ENCODE measurements around the gene VKORC1L1.
"Not testable (repeated sequence)": the region's sequence is repeated elsewhere in the genome, so short reads cannot be mapped to it uniquely, and the experiment has no call there.

VKORC1L1 gene

DNA sequence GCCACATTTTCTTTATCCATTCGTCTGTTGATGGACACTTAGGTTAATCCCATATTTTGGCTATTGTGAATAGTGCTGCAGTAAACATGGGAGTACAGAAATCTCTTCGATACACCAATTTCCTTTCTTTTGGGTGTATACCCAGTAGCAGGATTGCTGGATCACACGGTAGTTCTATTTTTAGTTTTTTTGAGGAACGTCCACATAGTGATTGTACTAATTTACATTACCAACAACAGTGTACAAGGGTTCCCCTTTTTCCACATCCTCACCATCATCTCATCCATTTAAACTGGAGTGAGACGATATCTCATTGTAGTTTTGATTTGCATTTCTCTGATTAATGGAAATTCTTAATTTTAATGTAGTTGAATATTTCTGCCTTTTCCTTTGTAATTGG lies 19.3 kb downstream of the VKORC1L1 start:
- no peak overlapping the region for H3K9ac ChIP-seq (ENCODE audit: low read length)
- TF ChIP-seq EZH2phosphoT487 (IDR thresholded peaks at IDR 0.05; ENCODE audit: low read length) (no peak), EZH2 (optimal IDR thresholded peaks at IDR 0.05; ENCODE audit: low read depth, low read length) (no peak)
- TF ChIP-seq, protein P1, sequence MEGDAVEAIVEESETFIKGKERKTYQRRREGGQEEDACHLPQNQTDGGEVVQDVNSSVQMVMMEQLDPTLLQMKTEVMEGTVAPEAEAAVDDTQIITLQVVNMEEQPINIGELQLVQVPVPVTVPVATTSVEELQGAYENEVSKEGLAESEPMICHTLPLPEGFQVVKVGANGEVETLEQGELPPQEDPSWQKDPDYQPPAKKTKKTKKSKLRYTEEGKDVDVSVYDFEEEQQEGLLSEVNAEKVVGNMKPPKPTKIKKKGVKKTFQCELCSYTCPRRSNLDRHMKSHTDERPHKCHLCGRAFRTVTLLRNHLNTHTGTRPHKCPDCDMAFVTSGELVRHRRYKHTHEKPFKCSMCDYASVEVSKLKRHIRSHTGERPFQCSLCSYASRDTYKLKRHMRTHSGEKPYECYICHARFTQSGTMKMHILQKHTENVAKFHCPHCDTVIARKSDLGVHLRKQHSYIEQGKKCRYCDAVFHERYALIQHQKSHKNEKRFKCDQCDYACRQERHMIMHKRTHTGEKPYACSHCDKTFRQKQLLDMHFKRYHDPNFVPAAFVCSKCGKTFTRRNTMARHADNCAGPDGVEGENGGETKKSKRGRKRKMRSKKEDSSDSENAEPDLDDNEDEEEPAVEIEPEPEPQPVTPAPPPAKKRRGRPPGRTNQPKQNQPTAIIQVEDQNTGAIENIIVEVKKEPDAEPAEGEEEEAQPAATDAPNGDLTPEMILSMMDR (IDR thresholded peaks at IDR 0.05; ENCODE audit: low read length), result no peak
- H3K9me2 ChIP-seq (replicated peaks; ENCODE audit: insufficient read depth, low read length), result no peaks in the 10 kb centered on the region
- H3K36me3 ChIP-seq (replicated peaks; ENCODE audit: insufficient read depth, low read length), result no peaks in the 10 kb centered on the region
- DNase-seq, result no peak
- no peaks in the 10 kb centered on the region for H3F3A ChIP-seq (ENCODE audit: insufficient read depth, low read length)
- no peak overlapping the region for H3K4me2 ChIP-seq (ENCODE audit: low read depth, low read length)
- no peak overlapping the region for H2AFZ ChIP-seq (ENCODE audit: low read length)
- no peak overlapping the region for H3K4me3 ChIP-seq (ENCODE audit: low read length)
- no peak overlapping the region for H3K27ac ChIP-seq (ENCODE audit: low read length)
- H3K4me1 ChIP-seq (ENCODE audit: low read length), result no peaks in the 10 kb centered on the region
- no peaks in the 10 kb centered on the region for H3K9me3 ChIP-seq (replicated peaks; ENCODE audit: insufficient read depth, low read length)
- no peaks in the 10 kb centered on the region for H3K27me3 ChIP-seq (replicated peaks; ENCODE audit: insufficient read depth, low read length)
- no peaks in the 10 kb centered on the region for H4K20me1 ChIP-seq (ENCODE audit: insufficient read depth, low read length)
- peaks cover 59% of the 10 kb centered on the region for H3K79me2 ChIP-seq (ENCODE audit: low read length)

DNA sequence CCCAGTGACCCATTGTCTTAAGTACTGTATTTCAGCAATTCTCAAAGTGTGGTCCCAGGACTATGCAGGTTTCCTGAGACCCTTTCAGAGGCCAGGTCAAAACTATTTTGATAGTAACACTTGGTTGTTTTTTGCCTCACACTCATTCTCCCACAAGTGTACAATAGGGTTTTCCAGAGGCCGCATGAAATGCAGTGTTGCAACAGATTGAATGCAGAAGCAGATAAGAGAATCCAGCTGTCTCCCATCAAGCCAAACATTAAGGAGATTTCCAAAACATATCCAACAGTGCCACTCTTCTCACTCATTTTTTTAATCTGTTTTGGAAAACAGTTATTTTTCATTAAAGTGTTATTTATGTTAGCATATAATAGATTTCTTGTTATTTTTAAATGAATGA lies 20.0 kb downstream of the VKORC1L1 start:
- H3K36me3 ChIP-seq (replicated peaks; ENCODE audit: insufficient read depth, low read length), result no peaks in the 10 kb centered on the region
- no peak overlapping the region for H3K4me3 ChIP-seq (ENCODE audit: low read length)
- peaks cover 53% of the 10 kb centered on the region for H3K79me2 ChIP-seq (ENCODE audit: low read length)
- H3K27me3 ChIP-seq (replicated peaks; ENCODE audit: insufficient read depth, low read length), result no peaks in the 10 kb centered on the region
- no peaks in the 10 kb centered on the region for H3K4me1 ChIP-seq (ENCODE audit: low read length)
- no peak overlapping the region for H3K4me2 ChIP-seq (ENCODE audit: low read depth, low read length)
- no peaks in the 10 kb centered on the region for H4K20me1 ChIP-seq (ENCODE audit: insufficient read depth, low read length)
- no peak overlapping the region for H2AFZ ChIP-seq (ENCODE audit: low read length)
- H3F3A ChIP-seq (ENCODE audit: insufficient read depth, low read length), result no peaks in the 10 kb centered on the region
- H3K27ac ChIP-seq (ENCODE audit: low read length), result no peak overlapping the region
- no peaks in the 10 kb centered on the region for H3K9me3 ChIP-seq (replicated peaks; ENCODE audit: insufficient read depth, low read length)
- TF ChIP-seq, protein P1 (IDR thresholded peaks at IDR 0.05; ENCODE audit: low read length), result no peak
- TF ChIP-seq EZH2phosphoT487 (IDR thresholded peaks at IDR 0.05; ENCODE audit: low read length) (no peak), EZH2 (optimal IDR thresholded peaks at IDR 0.05; ENCODE audit: low read depth, low read length) (no peak)
- H3K9me2 ChIP-seq (replicated peaks; ENCODE audit: insufficient read depth, low read length), result no peaks in the 10 kb centered on the region
- H3K9ac ChIP-seq (ENCODE audit: low read length), result no peak overlapping the region
- no peak for DNase-seq

DNA sequence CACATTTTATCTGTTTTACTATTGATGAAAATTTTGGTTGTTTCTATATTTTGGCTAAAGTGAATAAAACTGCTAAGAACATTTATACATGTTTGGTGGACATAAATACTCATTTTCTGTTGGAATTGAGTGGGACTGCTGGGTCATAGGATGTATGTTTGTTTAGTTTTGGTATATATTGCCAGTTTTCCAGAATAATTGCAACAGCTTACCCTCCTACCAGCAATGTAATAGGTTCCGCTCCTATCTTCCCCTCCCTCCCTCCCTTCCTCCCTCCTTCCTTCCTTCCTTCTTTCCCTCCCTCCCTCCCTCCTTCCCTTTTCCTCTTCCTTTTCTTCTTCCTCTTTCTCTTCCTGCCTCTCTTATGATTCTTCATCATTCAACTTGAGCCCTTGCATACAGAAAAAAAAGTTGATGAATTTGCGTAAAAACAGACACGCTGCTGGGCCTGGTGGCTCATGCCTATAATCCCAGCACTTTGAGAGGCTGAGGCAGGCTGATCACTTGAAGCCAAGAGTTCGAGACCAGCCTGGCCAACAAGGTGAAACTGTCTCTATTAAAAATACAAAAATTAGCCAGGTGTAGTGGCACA lies 23.5 kb downstream of the VKORC1L1 start:
- no peaks in the 10 kb centered on the region for H3K36me3 ChIP-seq (replicated peaks; ENCODE audit: insufficient read depth, low read length)
- peaks cover 61% of the 10 kb centered on the region for H3K79me2 ChIP-seq (ENCODE audit: low read length)
- H3F3A ChIP-seq (ENCODE audit: insufficient read depth, low read length), result no peaks in the 10 kb centered on the region
- no peaks in the 10 kb centered on the region for H3K27me3 ChIP-seq (replicated peaks; ENCODE audit: insufficient read depth, low read length)
- H3K9me2 ChIP-seq (replicated peaks; ENCODE audit: insufficient read depth, low read length), result no peaks in the 10 kb centered on the region
- H3K4me1 ChIP-seq (ENCODE audit: low read length), result no peaks in the 10 kb centered on the region
- no peaks in the 10 kb centered on the region for H4K20me1 ChIP-seq (ENCODE audit: insufficient read depth, low read length)
- TF ChIP-seq EZH2 (optimal IDR thresholded peaks at IDR 0.05; ENCODE audit: low read depth, low read length), result no peak
- no peak for TF ChIP-seq EZH2phosphoT487 (IDR thresholded peaks at IDR 0.05; ENCODE audit: low read length)
- TF ChIP-seq, protein P1 (IDR thresholded peaks at IDR 0.05; ENCODE audit: low read length), result no peak
- H2AFZ ChIP-seq (ENCODE audit: low read length), result no peak overlapping the region
- no peaks in the 10 kb centered on the region for H3K9me3 ChIP-seq (replicated peaks; ENCODE audit: insufficient read depth, low read length)
- no peak for DNase-seq
- no peak overlapping the region for H3K27ac ChIP-seq (ENCODE audit: low read length)
- no peak overlapping the region for H3K9ac ChIP-seq (ENCODE audit: low read length)
- no peak overlapping the region for H3K4me2 ChIP-seq (ENCODE audit: low read depth, low read length)
- no peak overlapping the region for H3K4me3 ChIP-seq (ENCODE audit: low read length)

DNA sequence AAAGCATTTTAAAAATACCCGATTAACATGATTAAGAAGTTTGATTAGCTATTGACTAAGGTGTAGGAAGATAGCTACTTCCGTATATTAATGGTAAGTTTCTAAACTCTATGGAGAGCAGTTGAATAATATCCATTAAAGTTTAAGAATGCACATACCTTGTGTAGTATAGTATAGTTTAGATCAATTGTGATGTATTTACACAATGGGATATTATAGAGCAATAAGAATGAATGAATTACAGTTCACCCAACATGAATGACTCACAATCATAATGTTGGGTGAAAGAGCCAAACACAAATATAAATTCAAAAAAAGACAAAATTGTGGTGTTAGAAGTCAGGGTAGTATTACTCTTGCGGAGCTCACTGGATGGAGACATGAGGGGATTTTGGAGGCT lies 24.4 kb downstream of the VKORC1L1 start:
- H3F3A ChIP-seq (ENCODE audit: insufficient read depth, low read length); H3K9me3 ChIP-seq (replicated peaks; ENCODE audit: insufficient read depth, low read length); H3K27ac ChIP-seq (ENCODE audit: low read length): not testable (repeated sequence)

DNA sequence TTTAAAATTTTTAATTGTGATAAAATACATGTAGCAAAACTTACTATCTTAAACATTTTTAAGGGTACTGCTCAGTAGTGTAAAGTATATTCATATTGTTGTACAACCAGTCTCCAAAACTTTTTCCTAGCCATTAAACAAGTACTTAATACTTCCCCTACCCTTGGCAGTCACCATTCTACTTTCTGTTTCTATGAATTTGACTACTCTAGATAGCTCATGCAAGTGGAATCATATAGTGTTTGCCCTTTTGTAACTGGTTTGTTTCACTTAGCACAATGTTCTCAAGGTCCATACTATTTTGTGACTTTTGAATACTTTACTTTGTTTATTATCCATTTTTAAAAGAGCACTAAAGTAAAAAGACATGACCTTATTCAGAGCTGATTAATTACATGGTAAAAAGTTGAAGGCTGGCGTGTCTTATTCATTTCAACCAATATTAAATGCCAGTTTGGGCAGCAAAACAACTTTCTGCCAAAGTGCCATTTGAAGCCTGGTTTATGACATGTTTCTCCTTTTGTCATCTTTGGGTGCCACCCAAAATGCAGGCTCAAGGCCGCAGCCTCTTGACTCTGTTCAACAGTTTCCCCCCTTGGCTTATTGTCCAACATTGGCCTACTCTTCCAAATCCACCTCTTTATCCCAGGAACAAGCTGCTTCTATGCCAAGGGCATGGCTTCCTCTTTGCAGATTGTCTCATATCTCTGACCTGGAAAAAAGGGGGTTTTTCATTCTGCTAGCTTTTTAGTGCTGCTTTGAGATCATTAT lies 26.0 kb downstream of the VKORC1L1 start:
- H3K9me3 ChIP-seq (replicated peaks; ENCODE audit: insufficient read depth, low read length); H3K27ac ChIP-seq (ENCODE audit: low read length); H3K27me3 ChIP-seq (replicated peaks; ENCODE audit: insufficient read depth, low read length); H3K4me3 ChIP-seq (ENCODE audit: low read length); H3K9me2 ChIP-seq (replicated peaks; ENCODE audit: insufficient read depth, low read length); H2AFZ ChIP-seq (ENCODE audit: low read length); H3K9ac ChIP-seq (ENCODE audit: low read length); H3F3A ChIP-seq (ENCODE audit: insufficient read depth, low read length); H4K20me1 ChIP-seq (ENCODE audit: insufficient read depth, low read length); H3K4me2 ChIP-seq (ENCODE audit: low read depth, low read length); H3K36me3 ChIP-seq (replicated peaks; ENCODE audit: insufficient read depth, low read length); DNase-seq; H3K4me1 ChIP-seq (ENCODE audit: low read length): not testable (repeated sequence)
- H3K79me2 ChIP-seq (ENCODE audit: low read length), result peaks cover 51% of the 10 kb centered on the region

More for the DNA sequence above, 24.4 kb downstream of the VKORC1L1 start:
- peaks cover 57% of the 10 kb centered on the region for H3K79me2 ChIP-seq (ENCODE audit: low read length)
- H3K4me2 ChIP-seq (ENCODE audit: low read depth, low read length); H3K4me1 ChIP-seq (ENCODE audit: low read length); H3K9me2 ChIP-seq (replicated peaks; ENCODE audit: insufficient read depth, low read length); H3K4me3 ChIP-seq (ENCODE audit: low read length); H3K36me3 ChIP-seq (replicated peaks; ENCODE audit: insufficient read depth, low read length); H3K27me3 ChIP-seq (replicated peaks; ENCODE audit: insufficient read depth, low read length); H2AFZ ChIP-seq (ENCODE audit: low read length); DNase-seq; H3K9ac ChIP-seq (ENCODE audit: low read length); H4K20me1 ChIP-seq (ENCODE audit: insufficient read depth, low read length): not testable (repeated sequence)

All from MM.1S (cell line).